OCI-LY7 (cell line): ENCODE data around the gene HSBP1L1.

Experiments
- EZH2phosphoT487 ChIP-seq: fragments of 200-600 bp; sonication (generic); IDR thresholded peaks from 2 replicates; pipeline ENCODE4 v1.6.1; 2018; ENCODE audit warnings: low read depth, borderline replicate concordance, mild to moderate bottlenecking, mixed run types, antibody characterized with exemption, low read length, moderate library complexity, mixed read lengths
- TF ChIP-seq, protein P1 (sequence below): fragments of 200-600 bp; sonication (generic); conservative IDR thresholded peaks from 2 replicates; pipeline ENCODE4 v1.5.1; 2014; ENCODE audit warnings: mild to moderate bottlenecking, antibody characterized with exemption, low read length, moderate library complexity, mixed read lengths

DNA sequence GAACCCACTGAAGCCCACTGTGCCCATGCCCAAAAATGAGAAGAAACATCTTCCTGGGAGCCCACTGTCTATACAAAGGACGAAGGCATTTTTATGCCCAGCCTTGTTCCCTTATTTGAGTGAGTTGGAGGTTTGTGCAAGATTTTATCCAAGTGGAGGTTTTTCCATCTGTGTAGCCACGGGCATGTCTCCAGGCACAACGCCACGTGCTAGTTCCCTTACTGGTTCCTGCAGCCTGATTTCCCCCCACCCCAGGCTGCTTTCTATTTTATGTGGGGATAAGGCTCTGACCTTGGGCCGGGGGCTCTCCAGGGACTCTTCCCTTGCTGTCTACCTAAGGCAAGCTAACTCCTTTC, 46.1 kb downstream of the HSBP1L1 start:
- TF ChIP-seq, protein P1, sequence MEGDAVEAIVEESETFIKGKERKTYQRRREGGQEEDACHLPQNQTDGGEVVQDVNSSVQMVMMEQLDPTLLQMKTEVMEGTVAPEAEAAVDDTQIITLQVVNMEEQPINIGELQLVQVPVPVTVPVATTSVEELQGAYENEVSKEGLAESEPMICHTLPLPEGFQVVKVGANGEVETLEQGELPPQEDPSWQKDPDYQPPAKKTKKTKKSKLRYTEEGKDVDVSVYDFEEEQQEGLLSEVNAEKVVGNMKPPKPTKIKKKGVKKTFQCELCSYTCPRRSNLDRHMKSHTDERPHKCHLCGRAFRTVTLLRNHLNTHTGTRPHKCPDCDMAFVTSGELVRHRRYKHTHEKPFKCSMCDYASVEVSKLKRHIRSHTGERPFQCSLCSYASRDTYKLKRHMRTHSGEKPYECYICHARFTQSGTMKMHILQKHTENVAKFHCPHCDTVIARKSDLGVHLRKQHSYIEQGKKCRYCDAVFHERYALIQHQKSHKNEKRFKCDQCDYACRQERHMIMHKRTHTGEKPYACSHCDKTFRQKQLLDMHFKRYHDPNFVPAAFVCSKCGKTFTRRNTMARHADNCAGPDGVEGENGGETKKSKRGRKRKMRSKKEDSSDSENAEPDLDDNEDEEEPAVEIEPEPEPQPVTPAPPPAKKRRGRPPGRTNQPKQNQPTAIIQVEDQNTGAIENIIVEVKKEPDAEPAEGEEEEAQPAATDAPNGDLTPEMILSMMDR = no peak
- TF ChIP-seq EZH2phosphoT487 = no peak
